IPS-18a (cell line): ENCODE data around the gene TRIM71.

Source experiments
- H3K27ac ChIP-seq: one replicate; pipeline ENCODE4 v1.5.1; 2013; ENCODE audit warnings: low read length
- H3K27me3 ChIP-seq: one replicate; pipeline ENCODE4 v1.6.1; 2013; ENCODE audit warnings: mild to moderate bottlenecking, low read length; ENCODE audit not compliant: control insufficient read depth, insufficient read depth
- H3K36me3 ChIP-seq: one replicate; pipeline ENCODE4 v1.6.1; 2013; ENCODE audit warnings: low read depth, low read length; ENCODE audit not compliant: control insufficient read depth
- H3K4me1 ChIP-seq: one replicate; pipeline ENCODE4 v1.6.1; 2013; ENCODE audit warnings: low read depth, low read length; ENCODE audit not compliant: control insufficient read depth
- H3K4me3 ChIP-seq: one replicate; pipeline ENCODE4 v1.5.1; 2013; ENCODE audit warnings: low read length
- H3K9ac ChIP-seq: one replicate; pipeline ENCODE4 v1.6.1; 2013; ENCODE audit warnings: mild to moderate bottlenecking, low read length, moderate library complexity
- H3K9me3 ChIP-seq: one replicate; pipeline ENCODE4 v1.6.1; 2013; ENCODE audit warnings: low read depth, low read length; ENCODE audit not compliant: control insufficient read depth

Gene TRIM71

DNA sequence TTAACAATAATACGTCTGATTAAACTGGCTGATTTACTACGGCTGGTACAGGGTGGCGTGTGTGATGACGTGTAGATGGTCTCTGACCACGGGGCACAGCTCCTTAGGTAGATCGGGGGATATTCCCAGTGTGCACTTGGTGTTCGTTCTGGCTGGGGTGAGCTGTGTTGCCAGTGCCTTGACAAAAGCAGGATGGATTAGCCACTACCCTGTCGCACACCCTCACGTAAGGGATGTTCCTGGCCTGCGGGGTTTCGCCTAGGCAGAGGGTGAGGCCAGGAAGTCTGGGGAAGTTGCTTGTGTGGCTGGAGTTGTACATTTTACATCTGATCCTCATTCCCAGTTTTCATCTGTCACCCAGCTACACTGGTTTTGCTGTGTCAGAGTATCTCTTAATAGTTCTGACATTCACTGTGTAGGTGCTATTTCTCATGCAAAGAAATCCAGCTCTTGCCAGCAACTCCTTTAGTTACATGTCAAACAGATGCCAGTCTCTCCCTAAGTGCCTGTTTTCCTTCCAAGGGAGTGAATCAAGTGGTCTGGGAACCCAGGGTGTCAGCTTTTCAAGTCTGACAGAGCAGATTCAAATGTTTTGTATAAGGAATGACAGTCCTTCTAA is 67.6 kb downstream of the TRIM71 start:
- Histone ChIP-seq H3K4me3 (no peak overlapping the region), H3K9ac (no peak overlapping the region), H3K27me3 (no peaks in the 10 kb centered on the region), H3K9me3 (no peaks in the 10 kb centered on the region), H3K4me1 (peaks cover 27% of the 10 kb centered on the region), H3K27ac (no peak overlapping the region), H3K36me3 (peaks cover 91% of the 10 kb centered on the region)

DNA sequence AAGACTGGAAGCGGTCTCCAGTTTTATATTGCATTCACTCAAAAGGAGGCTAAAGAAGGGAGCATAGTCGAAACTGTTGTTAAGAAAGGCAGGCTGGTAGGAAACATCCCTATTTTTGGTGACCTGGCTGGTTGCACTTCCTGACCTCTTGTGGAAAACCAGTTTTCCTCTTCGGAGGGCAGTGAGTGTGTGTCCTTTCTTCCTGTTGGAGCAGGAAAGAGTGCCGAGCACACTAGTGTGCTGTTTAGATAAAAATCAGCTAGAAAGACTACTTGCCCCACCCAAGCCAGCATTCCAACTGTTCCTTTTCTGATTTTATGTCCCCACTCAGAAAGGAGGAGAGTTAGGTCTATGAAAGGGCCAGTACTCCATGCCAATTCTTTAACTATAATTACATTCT is 68.5 kb downstream of the TRIM71 start:
- H3K27ac ChIP-seq, result no peak overlapping the region

GRCh38 chr3:32886911-32887310 is 69.1 kb downstream of the TRIM71 start:
- Histone ChIP-seq H3K9me3 (no peaks in the 10 kb centered on the region), H3K36me3 (peaks cover 92% of the 10 kb centered on the region), H3K27ac (no peak overlapping the region), H3K4me3 (no peak overlapping the region), H3K27me3 (no peaks in the 10 kb centered on the region), H3K9ac (no peak overlapping the region), H3K4me1 (peaks cover 19% of the 10 kb centered on the region)

More for the DNA sequence above, 68.5 kb downstream of the TRIM71 start:
- Histone ChIP-seq H3K36me3 (peaks cover 92% of the 10 kb centered on the region), H3K27me3 (no peaks in the 10 kb centered on the region), H3K9ac (no peak overlapping the region), H3K4me3 (no peak overlapping the region), H3K4me1 (peaks cover 25% of the 10 kb centered on the region), H3K9me3 (no peaks in the 10 kb centered on the region)

- Histone ChIP-seq H3K27me3 (no peaks in the 10 kb centered on the region), H3K9ac (no peak overlapping the region), H3K9me3 (no peaks in the 10 kb centered on the region), H3K27ac (no peak overlapping the region), H3K4me3 (no peak overlapping the region), H3K4me1 (peaks cover 5% of the 10 kb centered on the region), H3K36me3 (peaks cover 95% of the 10 kb centered on the region)
These were observed 70.9 kb downstream of the TRIM71 start for GRCh38 chr3:32888739-32889138.

GRCh38 chr3:32890420-32891276 is 72.9 kb downstream of the TRIM71 start:
- H3K9ac ChIP-seq, result no peak overlapping the region
- no peak overlapping the region for H3K4me3 ChIP-seq
- H3K36me3 ChIP-seq, result peaks cover 97% of the 10 kb centered on the region
- no peaks in the 10 kb centered on the region for H3K27me3 ChIP-seq
- H3K9me3 ChIP-seq, result no peaks in the 10 kb centered on the region
- H3K4me1 ChIP-seq, result no peaks in the 10 kb centered on the region
- H3K27ac ChIP-seq, result no peak overlapping the region

- Histone ChIP-seq H3K4me1 (peaks cover 2% of the 10 kb centered on the region), H3K27me3 (no peaks in the 10 kb centered on the region), H3K36me3 (peaks cover 97% of the 10 kb centered on the region), H3K4me3 (no peak overlapping the region), H3K9me3 (no peaks in the 10 kb centered on the region), H3K9ac (no peak overlapping the region), H3K27ac (no peak overlapping the region)
These were observed 73.6 kb downstream of the TRIM71 start for GRCh38 chr3:32891365-32891764.

DNA sequence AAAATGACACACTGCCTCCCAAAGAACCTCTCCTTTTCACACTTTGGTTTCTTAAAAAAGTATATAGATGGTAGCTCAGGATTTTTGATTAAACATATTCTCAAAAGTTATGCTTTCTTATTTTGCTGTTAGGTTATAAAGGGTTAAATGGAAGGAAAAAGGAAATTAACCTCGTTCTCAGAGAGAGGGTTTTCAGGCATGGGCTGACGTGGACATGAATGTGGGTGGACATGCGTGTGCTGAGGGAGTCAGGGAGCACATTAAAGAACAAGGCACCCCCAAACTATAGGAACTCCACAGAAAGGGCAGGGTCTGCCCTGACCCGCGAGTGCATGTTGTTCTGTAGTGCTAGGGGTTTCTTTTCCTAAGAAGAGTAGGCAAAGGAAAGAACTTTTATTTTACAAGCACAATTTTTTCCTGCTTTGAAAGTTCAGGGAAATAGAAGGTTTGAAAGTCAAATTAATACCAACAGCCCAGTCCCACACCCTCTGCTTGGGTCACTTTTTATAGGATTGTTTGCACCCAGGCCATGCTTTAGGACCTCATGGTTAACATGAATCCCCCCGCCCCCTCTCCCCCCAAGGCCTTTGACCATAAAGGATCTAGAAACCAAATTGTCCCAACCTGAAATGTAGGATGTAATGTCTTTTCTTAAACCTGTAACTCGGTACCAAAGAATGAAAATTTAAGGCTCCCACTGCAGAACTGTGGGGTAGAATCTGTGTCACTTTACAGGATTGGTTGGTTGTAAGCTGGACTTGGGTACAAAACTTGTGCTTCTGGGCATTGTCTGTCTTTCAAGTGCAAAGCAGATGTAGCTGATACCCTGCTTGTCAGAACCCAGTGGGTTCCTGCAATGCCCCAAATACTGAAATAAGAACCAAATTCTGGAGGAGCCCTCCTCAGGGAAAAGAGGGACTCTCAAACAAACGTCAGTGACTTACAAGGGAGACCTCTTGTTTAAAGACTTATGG is 75.1 kb downstream of the TRIM71 start:
- Histone ChIP-seq H3K4me1 (peaks cover 2% of the 10 kb centered on the region), H3K27ac (no peak overlapping the region), H3K9me3 (no peaks in the 10 kb centered on the region), H3K27me3 (no peaks in the 10 kb centered on the region), H3K4me3 (no peak overlapping the region), H3K9ac (no peak overlapping the region), H3K36me3 (peaks cover 92% of the 10 kb centered on the region)

- peaks cover 2% of the 10 kb centered on the region for H3K4me1 ChIP-seq
These were observed 77.2 kb downstream of the TRIM71 start for GRCh38 chr3:32894977-32895376.

GRCh38 chr3:32895701-32896100 is 77.9 kb downstream of the TRIM71 start:
- no peaks in the 10 kb centered on the region for H3K27me3 ChIP-seq
- H3K4me3 ChIP-seq, result no peak overlapping the region

More at GRCh38 chr3:32894977-32895376, 77.2 kb downstream of the TRIM71 start:
- Histone ChIP-seq H3K27me3 (no peaks in the 10 kb centered on the region), H3K36me3 (peaks cover 80% of the 10 kb centered on the region), H3K4me3 (no peak overlapping the region), H3K9me3 (no peaks in the 10 kb centered on the region), H3K27ac (no peak overlapping the region), H3K9ac (no peak overlapping the region)

GRCh38 chr3:32896143-32896542 is 78.3 kb downstream of the TRIM71 start:
- H3K9me3 ChIP-seq, result no peaks in the 10 kb centered on the region
- H3K9ac ChIP-seq, result no peak overlapping the region
- no peaks in the 10 kb centered on the region for H3K27me3 ChIP-seq
- no peak overlapping the region for H3K4me3 ChIP-seq
- peaks cover 68% of the 10 kb centered on the region for H3K36me3 ChIP-seq
- no peak overlapping the region for H3K27ac ChIP-seq
- peaks cover 2% of the 10 kb centered on the region for H3K4me1 ChIP-seq

More at GRCh38 chr3:32895701-32896100, 77.9 kb downstream of the TRIM71 start:
- Histone ChIP-seq H3K36me3 (peaks cover 73% of the 10 kb centered on the region), H3K4me1 (peaks cover 2% of the 10 kb centered on the region), H3K27ac (no peak overlapping the region), H3K9ac (no peak overlapping the region), H3K9me3 (no peaks in the 10 kb centered on the region)

DNA sequence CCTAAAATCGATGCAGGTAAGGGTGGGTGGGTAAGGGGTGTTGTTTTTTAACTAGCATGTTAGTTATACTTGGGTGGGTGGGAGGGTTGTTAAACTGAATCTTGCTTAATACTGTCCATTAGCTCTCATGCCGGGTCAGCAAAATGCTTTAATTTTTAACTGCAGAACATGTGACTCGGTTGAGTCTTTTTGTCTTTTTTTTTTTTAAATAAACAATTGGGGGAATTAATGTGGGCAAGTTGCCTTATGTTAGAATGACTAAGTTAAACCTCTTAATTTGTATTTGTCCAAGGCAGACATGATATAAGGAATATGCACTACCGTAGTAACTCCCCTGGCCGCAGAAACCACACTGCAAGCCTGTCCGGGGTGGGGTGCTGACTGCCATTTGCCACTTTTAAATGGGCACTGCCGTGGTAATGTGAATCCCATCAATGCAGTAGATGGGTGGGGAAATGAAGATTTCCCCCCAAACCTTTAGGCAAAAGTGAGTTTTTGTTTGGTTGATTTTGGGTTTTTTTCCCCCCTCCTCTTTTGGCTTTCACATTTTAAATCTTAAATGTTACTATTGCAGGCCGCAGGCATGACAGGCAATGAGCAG is 79.3 kb downstream of the TRIM71 start:
- Histone ChIP-seq H3K4me1 (peaks cover 2% of the 10 kb centered on the region), H3K9ac (no peak overlapping the region), H3K4me3 (no peak overlapping the region), H3K27ac (no peak overlapping the region), H3K27me3 (no peaks in the 10 kb centered on the region), H3K36me3 (peaks cover 59% of the 10 kb centered on the region), H3K9me3 (no peaks in the 10 kb centered on the region)
